Astrocyte of the cerebellum (primary cell): ENCODE data around the gene CDC20.
"Not testable (repeated sequence)": the region's sequence is repeated elsewhere in the genome, so short reads cannot be mapped to it uniquely, and the experiment has no call there.

Experiments
- DNase-seq: peaks from one replicate; pipeline ENCODE4 v3.0.0-alpha.2; 2011; ENCODE audit warnings: low read depth
- H3K4me3 ChIP-seq: 2 replicates; pipeline ENCODE4 v1.5.1; 2011; ENCODE audit warnings: mild to moderate bottlenecking, low read depth, low read length, moderate library complexity
- in situ Hi-C: cut with HindIII; loops from 2 replicates; pipeline ENCODE4 v1.10.0; 2017; ENCODE audit warnings: low sequenced_read_pairs
- TF ChIP-seq, protein P1 (sequence below): IDR thresholded peaks from 2 replicates; pipeline ENCODE4 v1.5.1; 2012; ENCODE audit warnings: low read length, low read depth, moderate library complexity, mild to moderate bottlenecking; ENCODE audit errors: missing control alignments

The CDC20 gene

DNA sequence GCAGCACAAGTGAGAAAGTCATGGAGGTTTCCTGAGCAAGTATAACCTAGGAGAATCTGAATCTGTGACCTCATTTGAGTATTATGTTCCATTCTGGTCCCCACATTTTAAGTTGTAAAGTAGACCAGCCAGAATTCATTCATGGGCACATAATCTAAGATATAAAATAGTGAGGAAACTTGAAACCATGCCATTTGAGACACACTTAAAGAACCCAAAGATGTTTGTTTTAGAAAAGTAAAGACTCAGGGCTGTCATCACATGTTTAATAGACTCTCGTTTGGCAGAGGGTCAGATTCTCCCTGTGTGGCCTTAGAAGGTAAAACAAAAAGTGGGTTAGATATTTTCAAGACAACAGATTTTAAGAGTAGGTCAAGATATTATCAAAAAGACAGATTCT is 37.3 kb downstream of the CDC20 start:
- H3K4me3 ChIP-seq: no peak overlapping the region
- DNase-seq: no peak
- TF ChIP-seq, protein P1, sequence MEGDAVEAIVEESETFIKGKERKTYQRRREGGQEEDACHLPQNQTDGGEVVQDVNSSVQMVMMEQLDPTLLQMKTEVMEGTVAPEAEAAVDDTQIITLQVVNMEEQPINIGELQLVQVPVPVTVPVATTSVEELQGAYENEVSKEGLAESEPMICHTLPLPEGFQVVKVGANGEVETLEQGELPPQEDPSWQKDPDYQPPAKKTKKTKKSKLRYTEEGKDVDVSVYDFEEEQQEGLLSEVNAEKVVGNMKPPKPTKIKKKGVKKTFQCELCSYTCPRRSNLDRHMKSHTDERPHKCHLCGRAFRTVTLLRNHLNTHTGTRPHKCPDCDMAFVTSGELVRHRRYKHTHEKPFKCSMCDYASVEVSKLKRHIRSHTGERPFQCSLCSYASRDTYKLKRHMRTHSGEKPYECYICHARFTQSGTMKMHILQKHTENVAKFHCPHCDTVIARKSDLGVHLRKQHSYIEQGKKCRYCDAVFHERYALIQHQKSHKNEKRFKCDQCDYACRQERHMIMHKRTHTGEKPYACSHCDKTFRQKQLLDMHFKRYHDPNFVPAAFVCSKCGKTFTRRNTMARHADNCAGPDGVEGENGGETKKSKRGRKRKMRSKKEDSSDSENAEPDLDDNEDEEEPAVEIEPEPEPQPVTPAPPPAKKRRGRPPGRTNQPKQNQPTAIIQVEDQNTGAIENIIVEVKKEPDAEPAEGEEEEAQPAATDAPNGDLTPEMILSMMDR: no peak
- in situ Hi-C loops: loop anchor here (25.0 kb wide), 1 partner anchor 159 kb away; no protein-coding TSS in a partner anchor

DNA sequence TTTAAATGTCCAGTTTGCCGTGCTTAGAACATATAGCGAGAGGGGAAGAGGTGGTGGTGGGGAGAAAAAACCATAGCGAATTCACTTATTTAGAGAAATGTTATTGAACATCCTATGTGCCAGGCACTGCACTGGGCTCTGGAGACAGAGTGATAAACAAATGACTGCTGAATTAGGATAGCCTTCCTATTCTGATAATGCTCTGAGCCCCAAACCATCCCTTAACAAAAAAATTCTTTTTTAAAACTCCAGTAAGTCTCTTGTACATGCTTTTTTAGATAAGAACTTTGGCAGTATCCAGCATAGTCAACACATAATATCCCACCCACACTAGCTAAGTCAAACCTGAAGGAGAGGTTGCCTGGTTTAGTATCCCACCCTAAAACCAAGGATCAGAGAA is 39.4 kb downstream of the CDC20 start:
- in situ Hi-C loops: loop anchor here (25.0 kb wide), 1 partner anchor 161 kb away; no protein-coding TSS in a partner anchor
- DNase-seq: no peak
- no peak overlapping the region for H3K4me3 ChIP-seq
- TF ChIP-seq, protein P1: no peak

DNA sequence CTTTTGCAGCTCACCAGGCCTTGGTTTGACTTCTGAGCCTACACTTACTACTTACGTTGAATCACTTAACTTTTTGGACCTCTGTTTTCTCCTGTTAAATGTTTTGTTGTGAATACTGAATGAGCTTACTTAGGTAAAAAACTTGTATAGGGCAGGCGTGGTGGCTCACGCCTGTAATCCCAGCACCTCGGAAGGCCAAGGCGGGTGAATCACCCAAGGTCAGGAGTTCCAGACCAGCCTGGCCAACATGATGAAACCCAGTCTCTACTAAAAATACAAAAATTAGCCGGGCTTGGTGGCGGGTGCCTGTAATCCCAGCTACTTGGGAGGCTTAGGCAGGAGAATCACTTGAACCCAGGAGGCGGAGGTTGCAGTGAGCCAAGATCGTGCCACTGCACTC is 41.7 kb downstream of the CDC20 start:
- DNase-seq, in situ Hi-C loops, H3K4me3 ChIP-seq: not testable (repeated sequence)

DNA sequence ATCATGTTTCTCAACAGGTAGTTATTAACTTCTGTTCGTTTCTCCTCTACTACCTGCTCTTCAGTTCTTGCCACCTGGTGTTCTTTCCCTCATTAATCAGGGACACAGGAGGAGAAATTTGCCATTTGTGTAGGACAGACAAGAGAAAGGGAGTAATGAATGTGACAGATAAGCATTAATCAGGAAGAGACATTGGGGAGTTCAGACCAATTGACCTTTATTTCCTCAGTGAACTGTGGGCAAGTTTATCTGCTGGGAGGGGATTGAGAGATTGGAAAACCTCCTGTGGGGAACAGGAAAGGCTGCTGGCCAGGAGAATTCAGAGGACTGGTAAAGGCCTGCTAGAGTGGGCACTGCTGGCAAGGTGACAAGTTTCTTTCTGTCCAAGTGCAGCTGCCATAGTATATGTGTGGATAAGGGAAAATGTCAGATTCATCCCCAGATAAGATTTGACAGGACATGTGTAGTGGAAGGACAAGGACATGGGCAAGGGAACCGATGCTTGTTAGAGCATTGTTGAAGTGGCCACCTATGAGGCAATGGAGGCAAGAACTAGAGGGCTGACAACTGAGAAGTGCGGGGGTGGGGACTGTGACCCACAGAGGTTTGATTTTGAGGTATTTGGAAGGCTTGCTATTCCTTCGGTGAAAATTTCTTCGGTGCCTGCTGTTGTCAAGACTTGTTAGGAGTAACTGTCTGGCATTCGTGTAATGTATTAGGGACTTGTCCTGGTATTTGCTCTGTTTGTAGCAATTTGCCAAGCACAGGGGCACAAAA is 43.5 kb downstream of the CDC20 start:
- H3K4me3 ChIP-seq: no peak overlapping the region
- in situ Hi-C loops: no loop called here
- no peak for DNase-seq
- TF ChIP-seq, protein P1: no peak

DNA sequence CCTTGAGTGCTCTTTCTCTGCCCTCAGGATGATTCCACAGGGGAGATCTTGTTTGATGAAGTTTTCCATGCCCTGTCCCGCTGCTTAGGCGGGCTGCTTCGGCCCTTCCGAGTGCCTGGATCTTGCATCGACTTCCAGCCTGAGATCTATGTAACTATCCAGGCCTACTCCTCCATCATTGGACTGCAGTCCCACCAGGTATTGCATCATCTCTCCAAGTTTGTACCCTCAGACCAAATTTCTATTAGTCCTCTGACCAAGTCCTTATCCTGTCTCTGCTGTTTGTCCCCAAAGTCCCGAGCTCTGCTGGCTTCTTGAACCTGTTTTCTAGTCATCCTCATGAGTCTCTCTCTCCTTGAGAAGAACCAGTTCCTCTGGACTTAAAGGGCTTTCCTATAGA is 45.6 kb downstream of the CDC20 start:
- DNase-seq: no peak
- in situ Hi-C loops: no loop called here
- TF ChIP-seq, protein P1: no peak
- H3K4me3 ChIP-seq: no peak overlapping the region

DNA sequence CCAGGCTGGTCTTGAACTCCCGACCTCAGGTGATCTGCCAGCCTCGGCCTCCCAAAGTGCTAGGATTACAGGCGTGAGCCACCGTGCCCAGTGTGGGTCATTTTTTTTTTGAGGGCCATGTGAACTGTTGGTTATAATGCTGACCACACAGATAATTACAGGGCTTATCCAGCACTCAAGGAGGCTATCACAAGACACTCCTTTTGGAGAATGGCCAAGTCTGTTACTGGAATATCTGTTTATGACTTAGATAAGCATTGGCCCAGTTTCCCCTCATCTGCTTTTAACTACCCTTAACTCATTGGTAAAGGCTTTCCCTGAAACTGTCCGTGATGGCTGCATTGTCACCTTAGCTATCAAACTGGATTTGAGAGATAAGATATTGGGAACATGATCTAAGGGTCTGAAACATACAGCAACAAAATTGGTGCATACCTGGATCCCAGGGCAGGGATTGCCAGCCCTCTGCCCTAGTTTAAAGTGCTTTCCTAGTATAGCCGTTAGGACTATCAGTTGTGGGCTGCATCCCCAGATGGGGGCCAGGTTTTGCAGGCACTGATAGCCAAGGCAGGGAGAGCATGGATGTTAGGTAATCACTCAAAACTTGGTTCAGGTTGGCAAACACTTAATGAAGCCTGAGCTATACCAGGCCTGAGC is 46.6 kb downstream of the CDC20 start:
- no peak overlapping the region for H3K4me3 ChIP-seq
- DNase-seq: no peak
- TF ChIP-seq, protein P1: no peak
- in situ Hi-C loops: no loop called here

DNA sequence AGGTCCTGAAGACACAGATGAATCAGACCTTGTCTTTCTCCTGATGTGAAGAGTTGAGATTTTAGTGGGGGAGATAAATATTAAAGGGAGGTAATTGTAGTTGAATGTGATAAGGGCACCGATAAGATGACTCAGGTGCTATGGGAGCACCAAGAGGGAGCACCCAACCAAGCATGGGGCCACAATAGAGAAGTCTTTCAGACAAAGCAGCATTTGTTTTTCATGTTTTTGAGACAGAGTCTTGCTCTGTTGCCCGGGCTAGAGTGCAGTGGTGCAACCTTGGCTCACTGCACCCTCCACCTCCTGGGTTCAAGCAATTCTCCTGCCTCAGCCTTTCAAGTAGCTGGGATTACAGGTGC is 47.1 kb downstream of the CDC20 start:
- no peak overlapping the region for H3K4me3 ChIP-seq
- in situ Hi-C loops: no loop called here
- TF ChIP-seq, protein P1: no peak
- DNase-seq: no peak
